ENCODE data around the gene KLHL8.

The KLHL8 gene

DNA sequence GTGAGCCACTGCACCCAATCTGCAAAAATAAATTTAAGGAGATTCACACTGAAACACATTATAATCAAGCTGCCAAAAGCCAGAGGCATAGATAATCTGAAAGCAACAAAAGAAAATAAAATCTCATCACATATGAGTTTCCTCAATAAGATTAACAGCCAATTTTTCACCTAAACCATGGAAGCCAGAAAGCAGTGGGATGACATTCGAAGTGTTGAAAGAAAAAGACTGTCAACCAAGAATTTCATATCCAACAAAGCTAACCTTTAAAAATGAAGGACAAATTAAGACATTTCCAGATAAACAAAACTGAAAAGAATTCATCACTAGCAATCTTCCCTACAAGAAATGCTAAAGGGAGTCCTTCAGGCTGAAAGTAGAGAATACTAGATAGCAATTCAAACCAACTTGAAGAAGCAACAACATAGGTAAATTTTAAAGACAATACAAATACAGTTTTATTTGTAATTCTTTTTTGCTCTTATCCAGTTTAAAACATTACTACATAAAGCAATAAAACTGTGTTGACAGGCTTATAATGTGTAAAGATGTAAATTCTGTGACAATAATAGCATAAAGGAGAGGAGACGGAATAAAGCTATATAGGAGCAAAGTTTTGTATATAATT lies 23.1 kb upstream of the KLHL8 start:
- DNase-seq (ENCODE audit: low spot score), result no peak
- TF ChIP-seq, protein P1, sequence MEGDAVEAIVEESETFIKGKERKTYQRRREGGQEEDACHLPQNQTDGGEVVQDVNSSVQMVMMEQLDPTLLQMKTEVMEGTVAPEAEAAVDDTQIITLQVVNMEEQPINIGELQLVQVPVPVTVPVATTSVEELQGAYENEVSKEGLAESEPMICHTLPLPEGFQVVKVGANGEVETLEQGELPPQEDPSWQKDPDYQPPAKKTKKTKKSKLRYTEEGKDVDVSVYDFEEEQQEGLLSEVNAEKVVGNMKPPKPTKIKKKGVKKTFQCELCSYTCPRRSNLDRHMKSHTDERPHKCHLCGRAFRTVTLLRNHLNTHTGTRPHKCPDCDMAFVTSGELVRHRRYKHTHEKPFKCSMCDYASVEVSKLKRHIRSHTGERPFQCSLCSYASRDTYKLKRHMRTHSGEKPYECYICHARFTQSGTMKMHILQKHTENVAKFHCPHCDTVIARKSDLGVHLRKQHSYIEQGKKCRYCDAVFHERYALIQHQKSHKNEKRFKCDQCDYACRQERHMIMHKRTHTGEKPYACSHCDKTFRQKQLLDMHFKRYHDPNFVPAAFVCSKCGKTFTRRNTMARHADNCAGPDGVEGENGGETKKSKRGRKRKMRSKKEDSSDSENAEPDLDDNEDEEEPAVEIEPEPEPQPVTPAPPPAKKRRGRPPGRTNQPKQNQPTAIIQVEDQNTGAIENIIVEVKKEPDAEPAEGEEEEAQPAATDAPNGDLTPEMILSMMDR (IDR thresholded peaks at IDR 0.05; ENCODE audit: extremely low read depth, insufficient read depth, missing control alignments), result no peak
- in situ Hi-C loops (cut with MboI; ENCODE audit: low pct_unique_long_range_greater_than_20kb, low sequenced_read_pairs, unreplicated experiment), result loop anchor here (25.0 kb wide), 1 partner anchor 331 kb away; no protein-coding TSS in a partner anchor

GRCh38 chr4:87241336-87241735 lies 20.9 kb upstream of the KLHL8 start:
- DNase-seq (ENCODE audit: low spot score), result no peak
- in situ Hi-C loops (cut with MboI; ENCODE audit: low pct_unique_long_range_greater_than_20kb, low sequenced_read_pairs, unreplicated experiment), result loop anchor here (25.0 kb wide), 1 partner anchor 329 kb away; no protein-coding TSS in a partner anchor
- TF ChIP-seq, protein P1 (IDR thresholded peaks at IDR 0.05; ENCODE audit: extremely low read depth, insufficient read depth, missing control alignments), result no peak

- no peak for DNase-seq (ENCODE audit: low spot score)
- in situ Hi-C loops (cut with MboI; ENCODE audit: low pct_unique_long_range_greater_than_20kb, low sequenced_read_pairs, unreplicated experiment), result loop anchor here (25.0 kb wide), 1 partner anchor 328 kb away; no protein-coding TSS in a partner anchor
- TF ChIP-seq, protein P1 (IDR thresholded peaks at IDR 0.05; ENCODE audit: extremely low read depth, insufficient read depth, missing control alignments), result no peak
These were observed 19.9 kb upstream of the KLHL8 start for GRCh38 chr4:87240341-87240740.

DNA sequence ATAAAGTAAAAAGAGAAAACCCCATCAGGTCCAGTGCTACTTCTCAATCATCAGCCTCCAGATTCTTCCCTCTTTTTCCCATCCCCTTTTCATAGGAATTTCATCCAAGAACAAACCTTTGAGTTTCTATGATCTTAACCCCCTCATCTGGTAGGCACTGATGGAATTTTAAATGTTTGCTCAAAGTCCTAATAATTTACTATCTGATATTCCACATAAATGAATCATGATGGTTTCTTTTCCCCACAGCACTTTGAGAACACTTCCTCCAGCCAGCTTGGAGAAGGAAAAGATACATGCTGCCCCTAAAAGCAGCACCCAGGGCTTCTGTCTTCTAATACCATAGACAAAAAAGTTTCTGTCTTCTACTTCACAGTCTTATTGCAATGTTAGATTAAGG lies 19.4 kb upstream of the KLHL8 start:
- DNase-seq (ENCODE audit: low spot score), result no peak
- in situ Hi-C loops (cut with MboI; ENCODE audit: low pct_unique_long_range_greater_than_20kb, low sequenced_read_pairs, unreplicated experiment), result loop anchor here (25.0 kb wide), 1 partner anchor 328 kb away; no protein-coding TSS in a partner anchor
- TF ChIP-seq, protein P1 (IDR thresholded peaks at IDR 0.05; ENCODE audit: extremely low read depth, insufficient read depth, missing control alignments), result no peak

DNA sequence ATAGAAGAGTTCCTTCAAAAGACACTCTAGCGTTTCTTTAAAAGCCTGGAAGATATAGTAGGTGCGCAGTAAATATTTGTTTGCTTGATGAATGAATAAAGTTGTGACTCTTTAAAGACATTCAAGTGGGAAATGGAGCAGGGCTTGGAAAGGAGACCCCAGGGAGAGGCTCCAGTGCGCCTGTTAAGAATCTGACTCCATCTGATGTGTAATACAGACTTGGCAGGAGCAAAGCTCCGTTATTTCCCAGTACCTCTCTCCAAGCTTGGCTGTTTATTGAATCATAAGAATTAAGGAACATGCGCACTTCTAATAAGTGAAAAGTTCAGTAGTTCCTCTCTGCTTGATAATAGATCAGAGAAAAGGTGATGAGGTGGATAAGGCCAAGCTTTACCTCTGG lies 18.8 kb upstream of the KLHL8 start:
- no peak for DNase-seq (ENCODE audit: low spot score)
- in situ Hi-C loops (cut with MboI; ENCODE audit: low pct_unique_long_range_greater_than_20kb, low sequenced_read_pairs, unreplicated experiment), result loop anchor here (25.0 kb wide), 1 partner anchor 327 kb away; no protein-coding TSS in a partner anchor
- TF ChIP-seq, protein P1 (IDR thresholded peaks at IDR 0.05; ENCODE audit: extremely low read depth, insufficient read depth, missing control alignments), result no peak

DNA sequence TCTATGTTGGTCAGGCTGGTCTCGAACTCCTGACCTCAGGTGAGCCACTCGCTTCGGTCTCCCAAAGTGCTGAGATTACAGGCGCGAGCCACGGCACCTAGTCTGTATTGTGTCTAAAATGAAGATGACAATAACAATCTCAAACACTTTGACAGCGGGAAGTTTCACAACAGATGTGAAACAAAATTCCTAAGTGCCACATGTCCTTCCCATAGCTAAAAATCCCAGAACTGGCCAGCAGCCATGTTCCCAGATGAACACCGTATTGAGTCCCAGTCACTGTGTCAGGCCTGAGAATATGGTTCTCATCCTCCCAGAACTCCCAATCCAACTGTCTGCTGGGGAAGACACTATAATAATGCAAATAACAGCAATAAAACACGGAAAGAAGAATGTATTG lies 16.4 kb upstream of the KLHL8 start:
- TF ChIP-seq, protein P1 (IDR thresholded peaks at IDR 0.05; ENCODE audit: extremely low read depth, insufficient read depth, missing control alignments), result no peak
- no peak for DNase-seq (ENCODE audit: low spot score)
- in situ Hi-C loops (cut with MboI; ENCODE audit: low pct_unique_long_range_greater_than_20kb, low sequenced_read_pairs, unreplicated experiment), result loop anchor here (25.0 kb wide), 1 partner anchor 325 kb away; no protein-coding TSS in a partner anchor
